Measurements from ENCODE around the gene FAP.

Gene FAP

DNA sequence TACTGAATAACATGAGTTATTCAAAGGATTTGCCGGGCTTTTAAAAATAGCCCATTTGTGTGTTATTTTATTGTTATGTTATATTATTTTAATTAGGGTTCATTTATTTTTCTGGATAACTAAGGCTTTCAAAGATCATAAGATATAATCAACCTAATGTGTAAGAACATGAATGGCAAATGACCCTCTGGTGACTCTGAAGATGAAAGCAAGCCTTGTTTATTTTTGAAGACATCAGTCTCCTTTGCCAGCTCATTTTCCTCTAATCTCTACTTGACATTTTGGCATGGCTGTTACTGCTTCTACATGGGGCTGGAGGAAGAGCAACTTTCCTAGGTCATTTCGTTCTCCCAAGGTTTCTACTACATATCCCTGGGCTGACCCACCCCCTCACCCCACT lies 10.6 kb downstream of the FAP start:
- DNase-seq (ENCODE audit: low read depth): no peak
- H3K4me3 ChIP-seq (ENCODE audit: low read depth, low read length): no peak overlapping the region
- TF ChIP-seq, protein P1, sequence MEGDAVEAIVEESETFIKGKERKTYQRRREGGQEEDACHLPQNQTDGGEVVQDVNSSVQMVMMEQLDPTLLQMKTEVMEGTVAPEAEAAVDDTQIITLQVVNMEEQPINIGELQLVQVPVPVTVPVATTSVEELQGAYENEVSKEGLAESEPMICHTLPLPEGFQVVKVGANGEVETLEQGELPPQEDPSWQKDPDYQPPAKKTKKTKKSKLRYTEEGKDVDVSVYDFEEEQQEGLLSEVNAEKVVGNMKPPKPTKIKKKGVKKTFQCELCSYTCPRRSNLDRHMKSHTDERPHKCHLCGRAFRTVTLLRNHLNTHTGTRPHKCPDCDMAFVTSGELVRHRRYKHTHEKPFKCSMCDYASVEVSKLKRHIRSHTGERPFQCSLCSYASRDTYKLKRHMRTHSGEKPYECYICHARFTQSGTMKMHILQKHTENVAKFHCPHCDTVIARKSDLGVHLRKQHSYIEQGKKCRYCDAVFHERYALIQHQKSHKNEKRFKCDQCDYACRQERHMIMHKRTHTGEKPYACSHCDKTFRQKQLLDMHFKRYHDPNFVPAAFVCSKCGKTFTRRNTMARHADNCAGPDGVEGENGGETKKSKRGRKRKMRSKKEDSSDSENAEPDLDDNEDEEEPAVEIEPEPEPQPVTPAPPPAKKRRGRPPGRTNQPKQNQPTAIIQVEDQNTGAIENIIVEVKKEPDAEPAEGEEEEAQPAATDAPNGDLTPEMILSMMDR (IDR thresholded peaks at IDR 0.05; ENCODE audit: control insufficient read depth, extremely low read depth, insufficient read depth): no peak

DNA sequence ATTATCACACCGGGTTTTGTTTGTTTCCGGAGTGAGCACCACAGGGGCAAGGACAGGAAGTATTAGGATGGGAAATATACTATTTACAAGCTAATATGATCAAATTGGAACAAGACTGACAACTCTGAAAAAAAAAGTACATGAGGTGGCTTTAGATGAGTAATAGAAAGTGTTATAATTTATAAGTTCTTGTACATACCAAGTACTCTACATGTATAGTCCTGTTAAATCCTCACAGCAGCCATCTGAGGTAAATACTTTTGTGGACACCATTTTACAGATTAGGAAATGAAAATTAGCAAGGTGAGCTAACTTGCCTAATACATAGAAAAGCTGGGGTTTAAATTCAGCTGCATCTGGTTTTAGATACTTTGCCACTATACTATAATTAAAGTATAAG lies 11.2 kb downstream of the FAP start:
- no peak for DNase-seq (ENCODE audit: low read depth)
- H3K4me3 ChIP-seq (ENCODE audit: low read depth, low read length): no peak overlapping the region
- TF ChIP-seq, protein P1 (IDR thresholded peaks at IDR 0.05; ENCODE audit: control insufficient read depth, extremely low read depth, insufficient read depth): no peak

DNA sequence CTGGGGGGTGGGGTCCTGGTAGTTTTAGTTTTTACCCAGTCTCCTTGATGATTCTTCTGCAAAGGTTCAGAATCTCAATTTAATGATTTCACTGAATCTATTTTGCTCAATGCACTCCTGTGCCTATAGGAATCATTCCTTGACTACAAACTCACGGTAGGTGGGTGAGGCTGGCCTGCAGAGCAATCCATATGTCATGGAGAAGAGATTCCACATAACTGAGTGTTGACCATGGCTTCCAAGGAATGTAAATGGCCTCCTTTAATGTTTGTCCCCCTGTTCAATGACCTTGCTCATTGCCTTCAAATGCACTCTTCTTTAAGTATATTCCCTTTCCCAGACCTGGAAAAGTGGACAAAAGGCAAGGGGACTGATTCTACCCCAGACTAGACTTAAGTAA lies 12.5 kb downstream of the FAP start:
- TF ChIP-seq, protein P1 (IDR thresholded peaks at IDR 0.05; ENCODE audit: control insufficient read depth, extremely low read depth, insufficient read depth): no peak
- no peak overlapping the region for H3K4me3 ChIP-seq (ENCODE audit: low read depth, low read length)
- no peak for DNase-seq (ENCODE audit: low read depth)

DNA sequence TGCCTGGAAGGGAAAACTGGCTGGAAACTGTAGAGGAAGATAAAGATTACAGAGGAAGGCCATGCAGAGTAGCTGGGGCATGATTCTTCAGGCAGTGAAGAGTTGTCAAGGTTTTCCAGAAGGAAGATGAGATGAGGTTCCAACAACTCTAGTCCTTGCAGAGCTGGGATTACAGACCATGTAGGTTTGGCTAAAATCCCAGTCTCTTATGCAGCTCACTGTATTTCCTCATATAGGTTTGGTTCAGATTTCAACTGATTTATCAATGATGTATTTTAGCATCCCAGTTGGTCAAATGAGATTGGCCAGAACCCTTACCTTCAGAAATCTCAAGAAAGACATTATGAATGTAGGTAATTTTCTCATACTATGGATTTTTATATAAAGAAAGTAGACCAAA lies 16.4 kb downstream of the FAP start:
- DNase-seq (ENCODE audit: low read depth): no peak
- TF ChIP-seq, protein P1 (IDR thresholded peaks at IDR 0.05; ENCODE audit: control insufficient read depth, extremely low read depth, insufficient read depth): no peak
- H3K4me3 ChIP-seq (ENCODE audit: low read depth, low read length): no peak overlapping the region

DNA sequence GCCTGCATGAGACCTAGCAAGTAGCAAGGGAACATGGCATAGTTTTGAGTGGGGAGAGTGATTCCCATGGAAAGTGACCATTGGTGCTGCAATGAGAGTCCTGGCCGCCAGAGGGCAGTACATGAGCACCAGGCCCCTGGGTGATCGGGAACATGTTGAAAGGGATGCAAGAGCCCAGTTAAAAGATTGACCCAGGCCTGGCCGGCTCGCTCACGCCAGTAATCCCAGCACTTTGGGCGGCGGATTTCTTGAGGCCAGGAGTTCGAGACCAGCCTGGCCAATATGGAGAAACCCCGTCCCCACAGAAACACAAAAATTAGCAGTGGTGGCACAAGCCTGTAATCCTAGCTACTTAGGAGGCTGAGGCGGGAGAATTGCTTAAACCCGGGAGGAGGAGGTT lies 22.2 kb downstream of the FAP start:
- peak; percentile 19 for DNase-seq (ENCODE audit: low read depth)
- H3K4me3 ChIP-seq (ENCODE audit: low read depth, low read length): no peak overlapping the region
- TF ChIP-seq, protein P1 (IDR thresholded peaks at IDR 0.05; ENCODE audit: control insufficient read depth, extremely low read depth, insufficient read depth): peak; percentile 76

DNA sequence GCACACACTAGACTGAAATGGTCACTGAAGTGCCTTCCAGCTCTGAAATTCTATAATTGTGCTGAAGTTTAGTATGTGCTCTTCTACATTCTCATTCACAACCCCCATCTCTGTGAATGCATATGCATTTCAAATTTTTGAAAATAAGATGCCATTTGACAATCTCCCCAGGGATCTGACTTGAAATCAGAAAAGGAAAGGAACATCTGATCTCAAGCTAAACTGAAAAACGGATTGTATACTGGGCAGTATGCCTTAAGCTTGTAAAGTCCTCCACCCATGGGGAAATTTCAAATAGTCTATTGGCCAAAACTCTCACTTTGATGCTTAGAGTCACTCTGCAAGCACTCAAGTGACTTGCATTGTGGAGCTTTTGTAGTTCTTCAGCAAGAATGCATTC lies 22.9 kb downstream of the FAP start:
- no peak for DNase-seq (ENCODE audit: low read depth)
- TF ChIP-seq, protein P1 (IDR thresholded peaks at IDR 0.05; ENCODE audit: control insufficient read depth, extremely low read depth, insufficient read depth): no peak
- H3K4me3 ChIP-seq (ENCODE audit: low read depth, low read length): no peak overlapping the region

DNA sequence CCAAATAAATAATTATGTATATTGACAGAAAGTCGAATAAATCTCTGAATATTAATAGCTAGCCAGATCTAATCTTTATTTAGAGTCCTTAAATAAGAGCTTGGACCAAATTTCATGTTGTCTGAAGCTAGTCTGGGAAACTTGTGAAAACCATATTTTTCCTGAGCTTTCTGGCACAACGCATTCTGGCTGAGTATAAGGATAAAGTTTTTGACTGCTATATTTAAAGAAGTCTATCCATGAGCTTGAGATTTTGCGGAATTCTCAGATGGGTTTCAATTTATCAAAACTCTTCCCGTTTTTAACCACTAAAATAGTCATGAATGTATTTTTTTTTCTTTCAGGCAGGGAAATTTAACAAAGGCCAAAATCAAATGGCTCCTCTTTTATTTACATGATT lies 23.8 kb downstream of the FAP start:
- H3K4me3 ChIP-seq (ENCODE audit: low read depth, low read length): no peak overlapping the region
- no peak for DNase-seq (ENCODE audit: low read depth)
- TF ChIP-seq, protein P1 (IDR thresholded peaks at IDR 0.05; ENCODE audit: control insufficient read depth, extremely low read depth, insufficient read depth): no peak

Data from LNCaP clone FGC (cell line).